AG09319 (cell line): Measurements from ENCODE around the gene CCDC69.

Experiments
- DNase-seq: peaks from one replicate; pipeline ENCODE4 v3.0.0-alpha.2; 2010; ENCODE audit warnings: low read depth; ENCODE audit errors: extremely low read depth
- TF ChIP-seq, protein P1 (sequence below): IDR thresholded peaks from 2 replicates; pipeline ENCODE4 v1.5.1; 2011; ENCODE audit warnings: low read depth, mild to moderate bottlenecking, inconsistent platforms, low read length, moderate library complexity

Gene CCDC69, protein sequence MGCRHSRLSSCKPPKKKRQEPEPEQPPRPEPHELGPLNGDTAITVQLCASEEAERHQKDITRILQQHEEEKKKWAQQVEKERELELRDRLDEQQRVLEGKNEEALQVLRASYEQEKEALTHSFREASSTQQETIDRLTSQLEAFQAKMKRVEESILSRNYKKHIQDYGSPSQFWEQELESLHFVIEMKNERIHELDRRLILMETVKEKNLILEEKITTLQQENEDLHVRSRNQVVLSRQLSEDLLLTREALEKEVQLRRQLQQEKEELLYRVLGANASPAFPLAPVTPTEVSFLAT

DNA sequence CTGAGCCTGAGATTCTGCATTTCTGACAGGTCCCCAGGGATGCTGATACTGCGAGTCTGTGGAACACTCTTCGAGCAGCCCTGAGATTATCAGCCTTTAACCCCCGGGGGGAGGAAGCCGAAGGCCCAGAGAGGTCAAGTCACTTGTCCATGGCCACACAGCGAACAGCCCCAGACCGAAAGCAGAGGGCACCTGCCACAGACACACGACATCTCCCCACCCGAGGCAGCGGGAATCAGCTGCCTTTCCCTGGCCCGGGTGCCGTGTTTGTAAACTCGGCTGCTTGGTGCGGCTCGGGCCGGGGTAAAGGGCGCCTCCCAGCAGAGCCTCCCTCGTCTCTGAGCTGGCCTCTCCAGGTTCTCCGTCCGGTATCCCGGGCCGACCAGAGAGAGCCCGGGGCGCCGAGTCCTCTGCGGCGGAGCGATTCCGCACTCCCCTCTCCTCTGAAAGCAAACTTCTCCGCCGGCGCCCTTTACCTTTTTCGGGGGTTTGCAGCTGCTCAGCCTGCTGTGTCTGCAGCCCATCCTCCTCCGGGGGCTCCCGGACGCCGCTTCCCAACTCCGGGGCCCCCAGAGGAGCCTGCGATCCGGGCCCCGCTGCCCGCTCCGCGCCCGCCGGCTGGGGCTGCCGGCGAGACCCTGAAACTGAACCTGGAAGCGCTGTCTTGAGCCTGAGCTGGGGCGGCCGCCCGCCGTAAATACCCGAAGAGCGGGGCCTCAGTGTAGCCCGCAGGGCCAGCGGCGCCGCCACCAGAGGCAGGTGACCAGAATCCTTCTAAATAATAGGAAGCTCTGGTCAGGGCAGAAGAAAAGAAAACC lies at the start of gene CCDC69:
Gene CCDC69, minus strand, starts transcription at position 646 of the 818 bp plus-strand sequence. Its CDS starts 122 bp downstream, at position 524.
- DNase-seq, result peak; percentile 28
- TF ChIP-seq, protein P1, sequence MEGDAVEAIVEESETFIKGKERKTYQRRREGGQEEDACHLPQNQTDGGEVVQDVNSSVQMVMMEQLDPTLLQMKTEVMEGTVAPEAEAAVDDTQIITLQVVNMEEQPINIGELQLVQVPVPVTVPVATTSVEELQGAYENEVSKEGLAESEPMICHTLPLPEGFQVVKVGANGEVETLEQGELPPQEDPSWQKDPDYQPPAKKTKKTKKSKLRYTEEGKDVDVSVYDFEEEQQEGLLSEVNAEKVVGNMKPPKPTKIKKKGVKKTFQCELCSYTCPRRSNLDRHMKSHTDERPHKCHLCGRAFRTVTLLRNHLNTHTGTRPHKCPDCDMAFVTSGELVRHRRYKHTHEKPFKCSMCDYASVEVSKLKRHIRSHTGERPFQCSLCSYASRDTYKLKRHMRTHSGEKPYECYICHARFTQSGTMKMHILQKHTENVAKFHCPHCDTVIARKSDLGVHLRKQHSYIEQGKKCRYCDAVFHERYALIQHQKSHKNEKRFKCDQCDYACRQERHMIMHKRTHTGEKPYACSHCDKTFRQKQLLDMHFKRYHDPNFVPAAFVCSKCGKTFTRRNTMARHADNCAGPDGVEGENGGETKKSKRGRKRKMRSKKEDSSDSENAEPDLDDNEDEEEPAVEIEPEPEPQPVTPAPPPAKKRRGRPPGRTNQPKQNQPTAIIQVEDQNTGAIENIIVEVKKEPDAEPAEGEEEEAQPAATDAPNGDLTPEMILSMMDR, result peak; percentile 9

DNA sequence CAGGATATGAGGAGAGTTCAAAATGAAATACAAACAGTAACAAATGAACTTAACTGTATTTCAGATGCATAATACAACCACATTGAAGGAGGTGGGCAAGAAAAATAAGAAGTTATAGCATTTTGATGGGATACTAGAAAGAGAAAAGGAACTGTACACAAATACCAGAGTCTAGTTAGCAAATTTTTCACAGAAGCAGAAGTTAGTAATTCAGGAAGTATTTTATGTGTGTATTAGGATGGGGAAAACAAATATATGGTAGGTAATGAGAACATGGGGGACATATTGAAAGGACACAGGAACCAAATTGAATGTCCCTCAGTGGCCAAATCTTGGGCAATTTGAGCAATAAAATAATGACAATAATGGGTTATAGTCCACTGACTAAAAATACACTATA lies 47.4 kb upstream of the CCDC69 start:
- TF ChIP-seq, protein P1, result no peak
- no peak for DNase-seq

DNA sequence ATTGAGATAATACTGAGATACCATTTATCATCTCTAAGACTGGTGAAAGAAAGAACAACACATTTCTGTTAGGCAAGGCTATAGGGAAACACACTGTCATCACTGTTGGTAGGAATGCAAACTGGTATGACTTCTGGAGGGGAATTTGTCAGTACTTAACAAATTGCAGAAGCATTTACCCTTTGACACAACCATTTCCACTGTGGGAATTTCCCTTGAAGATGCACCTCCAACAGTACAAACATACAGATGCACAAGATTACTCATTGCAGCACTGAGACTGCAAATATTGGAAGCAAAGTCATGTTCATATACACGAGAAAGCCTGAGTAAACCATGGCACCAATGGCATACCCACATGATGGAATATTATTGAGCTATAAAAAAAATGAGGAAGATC lies 46.7 kb upstream of the CCDC69 start:
- DNase-seq, result no peak
- TF ChIP-seq, protein P1, result no peak

DNA sequence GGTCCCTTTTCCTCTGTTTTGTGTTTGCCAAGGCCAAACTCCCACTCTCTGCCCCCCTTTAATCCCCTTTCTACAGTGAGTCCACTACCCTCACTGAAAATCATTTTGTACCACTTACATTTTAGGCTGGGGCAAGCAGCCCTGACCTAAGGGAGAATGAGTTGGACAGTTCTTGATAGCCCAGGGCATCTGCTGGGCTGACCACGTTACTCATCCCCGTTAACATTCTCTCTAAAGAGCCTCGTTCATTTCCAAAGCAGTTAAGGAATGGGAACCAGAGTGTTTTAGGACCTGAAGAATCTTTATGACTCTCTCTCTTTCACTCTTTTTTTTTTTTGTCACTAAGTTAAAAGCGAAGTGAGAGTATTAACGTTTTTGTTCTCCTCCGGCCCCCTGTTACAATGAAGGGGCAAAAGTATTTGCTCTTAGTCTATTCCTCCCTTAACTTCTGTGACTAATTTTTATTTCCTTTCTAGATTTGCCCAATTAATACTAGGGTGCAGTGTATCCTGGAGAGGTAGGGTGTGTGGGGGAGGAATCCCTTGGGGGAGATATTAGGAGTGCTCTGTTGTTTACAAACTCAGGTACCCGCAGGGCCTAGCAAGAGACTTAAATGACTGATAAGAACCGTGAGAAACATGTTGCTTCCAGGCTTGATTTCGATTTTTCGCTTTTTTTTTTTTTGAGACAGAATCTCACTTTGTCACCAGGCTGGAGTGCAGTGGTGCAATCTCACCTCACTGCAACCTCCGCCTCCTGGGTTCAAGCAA lies 43.8 kb upstream of the CCDC69 start:
- no peak for DNase-seq
- TF ChIP-seq, protein P1, result no peak

DNA sequence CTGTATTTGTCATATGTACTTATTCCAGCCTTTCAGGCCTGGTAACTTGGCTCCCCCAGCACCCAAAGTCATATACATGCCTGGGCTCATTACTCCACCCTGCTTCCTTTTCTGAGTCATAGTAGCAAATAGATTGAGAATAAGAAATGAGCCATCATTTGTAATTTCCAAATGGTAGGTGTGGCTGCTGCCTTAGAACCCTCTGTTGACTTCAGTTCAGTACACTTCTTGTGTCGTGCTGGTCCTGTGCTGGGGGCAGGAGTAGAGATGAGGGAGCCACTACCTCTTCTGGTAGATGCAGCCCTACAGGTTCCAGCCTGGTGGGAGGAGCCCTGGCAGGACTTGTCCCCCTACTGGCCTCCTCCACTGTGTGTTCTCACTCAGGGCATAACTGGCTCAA lies 40.2 kb upstream of the CCDC69 start:
- DNase-seq, result no peak
- TF ChIP-seq, protein P1, result no peak

DNA sequence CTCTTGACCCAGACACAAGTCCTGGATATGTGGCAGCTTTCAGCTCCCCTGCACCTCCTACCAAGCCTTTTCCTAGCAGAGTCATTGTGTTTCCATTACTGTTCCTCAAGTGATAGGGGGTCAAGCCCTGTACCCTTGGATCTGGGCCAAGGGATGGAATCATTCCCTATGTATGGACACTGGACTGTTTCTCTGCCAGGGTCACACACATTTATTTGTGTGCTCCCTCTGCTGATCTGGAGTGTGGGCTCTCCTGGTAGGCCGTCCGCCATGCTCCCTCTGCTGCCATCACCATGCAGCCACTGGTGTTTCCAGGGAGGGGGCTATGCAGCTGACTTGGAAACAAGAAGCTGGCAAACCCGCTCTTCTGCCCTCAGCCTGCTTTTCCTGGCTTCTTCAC lies 38.6 kb upstream of the CCDC69 start:
- TF ChIP-seq, protein P1, result no peak
- DNase-seq, result no peak

DNA sequence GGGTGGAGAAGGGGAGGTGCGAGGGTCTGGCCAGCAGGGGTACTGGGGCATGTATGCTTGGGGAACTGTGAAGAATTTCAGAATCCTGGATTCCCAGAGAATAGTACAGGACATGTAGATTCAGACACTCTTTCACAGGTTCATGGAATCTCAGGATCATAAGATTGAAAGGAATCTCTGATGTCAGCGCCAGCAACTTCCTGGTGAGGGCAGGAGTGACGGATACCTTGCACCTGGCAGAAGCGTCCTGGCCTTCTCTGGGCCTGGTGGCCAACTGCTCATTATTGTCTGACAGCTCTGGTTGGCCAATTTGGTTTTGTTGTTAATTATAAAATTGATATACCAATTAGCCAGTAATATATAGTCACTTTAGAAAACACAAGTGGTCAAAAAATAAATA lies 36.0 kb upstream of the CCDC69 start:
- no peak for DNase-seq
- TF ChIP-seq, protein P1, result no peak
